Activated naive CD4-positive, alpha-beta T cell (primary cell): ENCODE measurements around the gene CNTN4.
"Not testable (repeated sequence)": the region's sequence is repeated elsewhere in the genome, so short reads cannot be mapped to it uniquely, and the experiment has no call there.

Source experiments
- DNase-seq, 4 experiments: peaks; one replicate each; lab custom pipeline; 2025; lab: John Stamatoyannopoulos, UW

CNTN4 gene

DNA sequence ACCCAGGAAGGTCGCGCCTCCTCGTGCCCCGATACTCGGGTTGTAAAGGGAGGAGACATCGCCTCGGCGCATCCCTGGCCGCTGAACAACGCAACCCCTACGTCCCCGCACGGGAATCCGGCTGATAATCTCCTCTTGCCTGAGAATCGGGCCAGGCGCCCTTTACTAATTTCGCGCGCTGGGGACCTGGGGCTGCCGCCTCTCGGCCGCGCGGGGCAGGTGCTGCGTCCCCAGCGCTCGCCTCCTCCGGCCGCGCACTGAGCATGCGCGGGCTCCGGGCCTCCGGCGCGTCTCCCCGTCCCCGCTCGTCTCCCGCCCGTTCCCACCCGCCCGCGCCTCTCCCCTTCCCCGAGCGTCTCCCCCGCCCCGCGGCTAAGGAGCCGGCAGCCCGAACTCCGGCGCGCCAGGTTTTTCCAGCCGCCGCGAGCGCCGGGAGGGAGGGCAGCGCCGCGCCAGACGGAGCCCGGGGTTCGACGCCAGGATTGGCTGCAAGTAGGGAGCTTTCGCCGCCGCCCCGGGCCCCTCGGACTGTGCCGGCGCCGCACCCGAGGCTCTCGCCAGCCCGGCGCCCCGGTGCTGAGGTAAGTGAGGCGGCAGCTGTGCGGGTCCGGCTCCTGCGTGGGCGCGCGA lies at the start of gene CNTN4:
Gene CNTN4 (plus strand): TSS at position 469 of the 630 bp plus-strand sequence.
- DNase-seq: no peak

DNA sequence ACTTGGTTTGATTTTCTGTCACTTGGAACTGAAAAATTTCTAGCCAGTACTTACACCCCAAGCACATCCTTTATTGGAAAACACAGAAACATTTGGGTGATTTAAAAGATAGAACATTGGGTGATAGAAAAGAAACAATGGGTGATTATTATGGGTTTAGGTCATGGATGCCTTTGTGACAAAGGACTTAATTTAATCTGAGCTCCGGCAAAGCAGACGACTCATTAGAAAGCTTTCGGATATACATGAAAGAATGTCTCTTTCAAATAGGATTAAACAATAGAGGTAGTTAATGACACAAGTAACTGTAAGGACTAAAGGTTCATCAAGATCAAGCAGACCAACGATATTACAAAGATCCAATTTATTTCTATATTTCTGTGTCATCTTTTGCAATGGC lies 37.3 kb upstream of the CNTN4 start:
- DNase-seq: no peak

DNA sequence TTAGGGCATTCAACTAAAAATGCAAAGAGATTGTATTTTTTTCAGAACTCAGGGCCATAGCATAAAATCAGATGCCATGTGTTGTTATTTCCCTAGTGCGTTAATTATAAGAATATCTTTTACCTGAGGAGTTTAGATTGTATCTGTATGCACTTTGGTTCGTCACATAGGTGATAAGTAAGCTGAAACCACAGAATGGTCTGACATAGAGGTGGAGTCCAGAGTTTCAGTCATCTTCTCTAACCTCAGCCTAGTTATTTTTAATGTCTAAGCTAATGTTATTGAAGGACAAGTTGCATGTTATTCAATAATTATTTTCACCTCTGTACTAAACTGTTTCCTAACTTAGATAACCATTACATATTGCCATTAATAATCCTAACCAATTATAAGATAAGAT lies 27.1 kb upstream of the CNTN4 start:
- no peak for DNase-seq

DNA sequence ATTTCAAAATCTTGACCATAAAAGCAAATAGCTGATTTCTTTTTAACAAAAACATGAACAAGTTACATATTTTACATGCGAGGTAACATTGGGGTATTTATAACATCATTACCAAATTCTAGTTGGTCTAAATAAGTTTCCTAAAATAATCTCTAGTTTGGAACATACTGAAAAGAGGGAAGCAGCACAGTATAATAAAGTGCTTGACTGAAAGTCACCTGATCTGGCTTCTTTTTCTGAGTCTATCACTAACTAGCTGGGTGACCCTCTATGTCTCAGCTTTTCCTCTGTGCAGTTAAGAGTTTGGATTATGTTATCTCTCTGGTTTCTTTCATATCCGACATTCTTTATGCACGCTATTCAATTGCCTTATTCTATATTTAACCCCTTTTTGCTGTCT lies 19.8 kb upstream of the CNTN4 start:
- no peak for DNase-seq

DNA sequence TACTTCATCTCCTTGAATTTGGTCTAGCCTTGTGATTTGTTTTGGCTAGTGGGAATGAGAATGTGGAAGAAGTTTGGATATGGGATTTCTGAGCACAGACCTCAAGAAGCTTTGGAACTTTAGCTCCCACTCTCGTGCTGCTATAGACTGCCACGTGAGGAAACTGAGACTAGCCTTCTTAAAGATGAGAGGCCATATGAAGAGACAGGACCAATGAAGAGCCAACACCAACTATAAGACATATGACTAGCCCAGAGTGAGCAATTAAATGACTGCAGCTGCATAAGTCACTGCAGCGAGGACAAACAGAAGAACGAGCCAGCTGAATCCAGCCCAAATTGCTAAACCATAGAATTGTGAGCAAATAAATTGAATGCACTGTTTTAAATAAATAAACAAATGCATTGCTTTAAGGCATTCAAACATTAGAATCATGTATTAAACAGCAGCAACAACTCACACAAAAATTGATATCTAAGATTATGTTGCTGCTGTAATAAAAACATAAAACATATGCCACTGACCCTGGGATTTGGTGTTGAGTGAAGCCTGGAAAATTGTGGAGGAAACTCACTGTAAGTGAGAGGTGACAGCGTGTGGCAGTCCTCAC lies 15.7 kb upstream of the CNTN4 start:
- no peak for DNase-seq

DNA sequence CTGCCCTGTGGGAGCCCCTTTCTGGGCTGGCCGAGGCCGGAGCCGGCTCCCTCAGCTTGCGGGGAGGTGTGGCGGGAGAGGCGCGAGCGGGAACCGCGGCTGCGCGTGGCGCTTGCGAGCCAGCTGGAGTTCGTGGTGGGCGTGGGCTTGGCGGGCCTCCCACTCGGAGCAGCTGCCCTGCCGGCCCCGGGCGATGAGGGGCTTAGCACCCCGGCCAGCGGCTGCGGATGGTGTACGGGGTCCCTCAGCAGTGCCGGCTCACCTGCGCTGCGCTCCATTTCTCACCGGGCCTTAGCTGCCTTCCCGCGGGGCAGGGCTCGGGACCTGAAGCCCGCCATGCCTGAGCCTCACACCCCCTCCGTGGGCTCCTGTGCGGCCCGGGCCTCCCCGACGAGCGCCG lies 15.1 kb upstream of the CNTN4 start:
- DNase-seq: not testable (repeated sequence)

DNA sequence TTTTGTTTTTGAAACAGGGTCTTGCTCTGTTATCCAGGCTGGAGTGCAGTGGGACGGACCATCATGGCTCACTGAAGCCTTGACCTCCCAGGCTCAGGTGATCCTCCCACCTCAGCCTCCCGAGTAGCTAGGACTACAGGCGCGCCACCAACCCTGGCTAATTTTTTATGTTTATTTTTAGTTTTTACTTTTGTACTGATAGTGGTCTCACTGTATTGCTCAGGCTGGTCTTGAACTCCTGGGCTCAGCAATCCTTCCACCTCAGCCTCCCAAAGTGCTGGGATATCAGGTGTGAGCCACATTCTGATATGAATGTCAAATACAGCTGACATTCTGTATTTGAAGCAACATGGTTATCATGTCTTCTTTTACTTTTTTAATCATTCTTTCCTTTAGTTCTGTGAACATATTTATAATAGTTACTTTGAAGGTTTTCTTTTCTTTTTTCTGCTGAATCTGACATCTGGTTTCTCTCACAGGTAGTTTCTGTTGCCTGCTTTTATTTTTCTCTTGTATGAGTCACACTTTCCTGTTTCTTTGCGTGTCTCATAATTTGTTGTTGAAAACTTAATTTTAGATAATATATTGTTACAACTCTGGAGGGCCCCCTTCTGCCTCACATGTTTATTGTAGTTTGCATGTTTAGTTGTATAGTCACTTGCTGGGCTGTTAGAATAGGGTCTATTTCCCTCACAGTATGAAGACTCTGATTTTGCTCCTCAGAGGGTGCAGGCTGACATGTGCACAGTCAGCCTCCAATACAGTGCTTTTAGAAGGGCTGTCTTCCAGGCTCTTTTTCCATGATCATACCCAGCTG lies 8.4 kb upstream of the CNTN4 start:
- no peak for DNase-seq

DNA sequence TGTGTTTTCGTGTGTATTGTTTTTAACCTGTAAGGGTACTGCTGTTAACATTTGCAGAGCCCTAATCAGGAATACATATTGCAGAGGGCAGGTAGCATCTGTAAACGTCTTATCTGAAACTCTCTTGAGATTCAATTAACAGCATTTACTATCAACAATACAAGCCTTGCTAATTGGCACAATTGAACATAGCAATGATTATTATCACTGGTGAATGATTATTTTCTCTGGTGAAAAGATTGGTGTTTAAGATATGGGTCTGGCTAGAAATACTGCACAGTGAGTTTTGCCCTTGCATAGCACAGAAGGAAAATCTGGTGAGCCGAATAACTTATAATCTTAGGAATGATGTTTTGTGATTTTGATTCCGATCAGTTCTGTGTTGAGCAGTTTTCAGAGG lies 5.9 kb upstream of the CNTN4 start:
- no peak for DNase-seq

DNA sequence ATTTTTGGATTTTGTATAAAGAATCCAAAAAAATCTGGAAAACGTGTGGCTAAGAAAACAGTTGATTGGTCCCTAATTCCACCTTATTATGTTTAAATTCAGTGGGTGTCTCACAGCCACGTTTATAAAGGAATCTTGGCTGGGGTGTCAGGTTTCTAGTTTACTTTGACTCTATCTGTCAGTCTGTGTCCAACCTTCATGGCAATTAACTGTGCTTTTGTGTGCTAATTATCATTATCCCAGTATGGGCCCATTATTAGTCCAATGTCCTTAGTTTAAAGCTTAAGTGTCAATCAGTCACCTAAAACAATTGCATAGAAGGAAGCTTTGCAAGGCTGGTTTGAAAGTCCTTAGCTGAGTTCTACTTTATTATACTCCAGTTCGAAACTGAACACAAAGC lies 3.7 kb upstream of the CNTN4 start:
- no peak for DNase-seq

DNA sequence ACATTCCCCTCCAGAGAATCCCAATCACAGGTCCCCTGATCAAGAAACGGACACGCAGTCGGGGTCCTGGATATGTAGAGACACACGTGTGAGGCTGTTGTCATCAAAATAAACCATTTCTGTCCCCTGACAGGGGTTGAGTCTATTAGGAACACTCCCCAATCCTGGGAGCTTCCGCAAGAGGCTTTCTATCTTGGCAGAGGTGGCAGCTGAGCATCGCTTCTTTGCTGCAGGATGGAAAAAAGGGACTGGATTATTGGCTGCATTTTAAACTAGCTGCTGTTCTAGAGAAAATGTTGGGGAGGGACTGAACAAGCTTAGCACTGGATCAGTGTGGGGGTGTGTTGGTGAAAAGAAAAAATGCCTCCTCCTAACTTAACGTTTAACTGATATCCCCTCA lies 2.5 kb upstream of the CNTN4 start:
- no peak for DNase-seq

DNA sequence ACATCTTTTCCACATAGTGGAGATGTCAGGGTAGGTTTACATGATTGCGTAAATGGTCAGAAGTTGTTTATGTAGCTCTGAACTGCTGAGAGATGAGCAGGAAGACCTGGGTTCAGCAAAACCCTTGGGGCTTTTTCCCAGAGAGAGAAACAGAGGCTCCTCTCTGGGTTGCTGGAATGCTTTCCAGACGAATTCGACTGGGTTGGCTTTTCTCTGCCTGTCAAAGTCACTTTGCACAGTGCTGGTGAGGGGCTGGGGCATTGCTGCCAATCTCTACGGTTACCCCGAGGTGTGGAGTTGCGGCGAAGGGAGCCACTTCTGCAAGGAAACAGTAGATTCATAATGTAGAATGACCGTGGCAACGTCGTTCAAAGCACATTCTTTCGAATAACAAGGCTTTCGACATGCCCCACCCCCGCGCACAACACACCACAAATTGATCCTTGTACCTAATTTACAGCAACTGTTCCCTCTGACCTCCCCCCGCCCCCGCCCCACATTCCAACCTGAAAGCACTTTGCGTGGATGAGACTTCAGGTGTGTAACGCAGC lies 950 bp upstream of the CNTN4 start:
- no peak for DNase-seq

DNA sequence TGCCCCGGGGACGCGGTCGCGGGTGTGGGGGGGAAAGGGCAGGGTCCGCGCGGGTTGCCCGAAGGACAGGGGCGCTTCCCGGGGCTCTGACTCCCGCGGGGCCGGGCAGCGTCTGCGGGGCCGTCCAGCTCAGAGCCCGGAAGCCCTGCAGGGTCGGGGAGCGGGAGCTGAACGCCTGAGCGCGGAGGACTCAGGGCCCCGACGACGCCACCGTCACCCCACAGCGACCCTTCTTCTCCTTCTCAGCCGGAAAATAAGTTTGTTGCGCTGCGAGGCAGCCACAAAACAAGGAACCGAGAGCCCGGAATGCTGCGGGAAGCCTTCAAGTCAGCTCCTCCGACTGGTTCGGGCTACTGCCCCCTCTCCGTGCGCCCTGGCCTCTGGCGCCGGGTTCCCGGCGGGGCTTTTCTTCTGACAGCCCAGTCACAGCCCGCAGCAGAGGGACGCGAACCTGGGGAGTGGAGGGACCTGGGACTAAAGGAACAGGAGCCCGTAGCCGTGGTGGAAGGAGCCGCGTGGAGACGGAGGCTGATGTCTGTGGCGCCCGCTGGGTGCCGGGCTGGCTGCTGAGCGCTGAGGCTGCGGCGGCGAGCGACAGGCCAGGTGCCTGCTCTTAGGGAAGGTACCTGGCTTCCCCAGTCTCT lies 484 bp downstream of the CNTN4 start:
- DNase-seq: no peak

DNA sequence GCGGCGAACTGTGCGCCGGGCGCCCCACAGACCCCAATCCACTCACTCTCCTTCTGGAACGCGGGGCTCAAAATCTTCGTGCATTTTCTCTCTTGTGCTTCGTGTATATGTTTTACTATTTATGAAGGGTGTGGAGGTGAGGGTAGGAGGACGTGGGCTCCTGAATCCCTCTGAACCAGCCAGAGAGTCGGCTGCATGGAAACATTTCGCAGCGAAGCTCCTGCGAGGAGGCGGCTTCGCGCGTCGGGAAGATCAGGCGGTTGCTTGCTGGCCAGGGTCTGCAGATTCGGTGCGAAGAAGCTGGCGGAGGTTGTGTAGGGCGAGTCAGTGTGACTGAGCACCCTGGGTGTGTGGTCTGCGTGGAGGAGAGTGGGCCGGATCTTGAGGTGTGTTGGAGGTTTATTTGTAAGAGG lies 1.1 kb downstream of the CNTN4 start:
- no peak for DNase-seq

DNA sequence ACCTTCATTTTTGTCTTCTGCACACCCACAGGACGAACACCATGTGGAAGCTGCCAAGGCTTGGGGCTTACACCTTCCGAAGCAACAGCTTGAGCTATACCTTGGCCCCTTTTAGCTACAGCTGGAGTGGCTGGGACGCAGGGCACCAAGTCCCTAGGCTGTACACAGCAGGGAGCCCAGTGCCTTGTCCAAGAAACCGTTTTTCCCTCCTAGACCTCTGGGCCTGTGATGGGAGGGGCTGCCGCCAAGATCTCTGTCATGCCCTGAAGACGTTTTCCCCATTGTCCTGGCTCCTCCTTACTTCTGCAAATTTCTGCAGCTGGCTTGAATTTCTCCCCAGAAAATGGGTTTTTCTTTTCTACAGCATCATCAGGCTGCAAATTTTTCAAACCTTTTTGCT lies 7.8 kb downstream of the CNTN4 start:
- no peak for DNase-seq

DNA sequence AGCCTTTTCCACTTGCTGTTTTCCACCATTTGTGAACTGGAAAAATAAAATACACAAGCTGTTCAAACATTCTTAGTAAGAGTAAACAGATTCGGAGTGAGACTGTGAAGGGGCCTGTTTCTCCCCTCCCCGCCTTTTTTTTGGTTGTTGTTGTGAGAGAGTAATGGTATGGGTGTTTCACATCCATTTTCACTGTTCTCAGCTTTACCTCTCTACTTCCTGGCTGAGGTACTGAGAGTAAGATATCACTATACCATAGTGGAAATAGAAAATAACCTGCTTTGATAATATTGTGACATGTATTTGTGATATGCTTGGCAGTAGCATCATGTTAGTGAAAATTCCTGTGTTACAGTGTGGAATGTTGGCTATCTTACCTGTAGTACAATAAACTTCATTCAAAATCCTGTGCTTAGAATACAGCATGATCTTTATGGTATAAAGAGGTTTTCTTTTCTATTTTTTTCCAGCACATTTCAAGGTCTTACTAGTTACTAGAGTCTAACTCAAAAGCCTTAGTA lies 12.0 kb downstream of the CNTN4 start:
- no peak for DNase-seq

DNA sequence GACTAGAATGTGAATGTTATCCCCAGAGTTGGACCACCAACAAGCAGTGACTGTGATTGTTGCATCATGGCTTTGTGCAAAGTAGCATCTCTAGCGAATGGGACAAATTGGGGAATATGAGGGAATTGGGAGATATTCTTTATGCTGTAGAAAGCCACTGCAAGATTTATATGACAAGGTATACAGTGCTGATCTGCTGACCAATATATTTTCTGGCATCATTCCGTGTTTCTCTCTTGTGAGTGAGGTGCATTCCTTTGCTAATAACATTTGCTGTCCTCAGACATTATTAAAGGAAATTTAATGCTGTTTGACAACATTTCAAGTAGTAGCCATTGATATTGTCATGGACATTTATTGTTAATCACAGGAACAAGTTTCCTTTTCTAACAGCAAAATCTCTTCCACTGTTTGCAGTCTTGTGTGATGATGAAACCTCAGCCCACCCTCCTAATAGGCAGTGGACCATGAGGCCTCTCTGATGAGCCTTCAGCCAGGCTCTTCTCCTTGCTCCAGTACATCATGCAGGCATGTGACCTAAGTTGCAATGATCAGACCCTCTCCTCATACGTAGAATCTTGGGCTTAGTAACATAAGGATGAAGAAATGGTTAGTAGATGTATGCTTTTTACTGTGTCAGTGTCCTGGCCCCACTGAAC lies 16.1 kb downstream of the CNTN4 start:
- DNase-seq: no peak

DNA sequence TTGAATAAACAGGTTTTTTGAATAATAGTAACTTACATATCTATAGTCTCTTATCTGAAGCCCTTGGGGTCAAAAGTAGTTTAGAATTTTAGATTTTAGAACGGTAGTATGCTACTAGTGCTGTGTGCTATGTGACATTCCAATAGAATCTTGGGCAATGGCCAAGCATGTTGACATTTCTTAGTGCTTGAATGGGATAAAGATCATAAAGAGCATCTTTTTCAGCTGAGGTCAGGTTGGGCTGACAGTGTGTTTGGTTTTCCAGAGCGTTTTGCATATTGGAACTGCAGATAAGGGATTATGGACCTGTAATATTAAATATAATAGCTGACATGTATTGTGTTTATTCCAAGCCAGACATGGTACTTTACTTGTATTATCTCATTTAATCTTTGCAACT lies 32.1 kb downstream of the CNTN4 start:
- no peak for DNase-seq

DNA sequence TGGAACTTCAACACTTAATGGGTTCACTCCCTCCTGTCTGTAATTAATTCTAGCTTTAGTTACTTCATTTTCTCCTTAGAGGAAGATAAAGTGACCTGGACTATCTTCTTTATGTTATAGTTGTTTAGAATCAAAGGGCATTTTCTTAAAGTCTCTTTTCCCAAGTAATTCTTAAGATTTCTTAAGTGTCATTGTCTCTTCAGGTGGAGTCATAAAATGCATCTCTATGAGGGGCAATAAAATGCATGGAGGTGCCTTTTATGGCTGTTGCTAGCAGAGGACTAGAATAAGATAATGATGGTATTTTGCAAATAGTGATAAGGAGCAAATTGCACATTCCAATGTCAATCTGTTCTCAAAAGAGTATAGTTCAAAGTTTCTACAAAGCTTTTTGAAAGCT lies 34.5 kb downstream of the CNTN4 start:
- DNase-seq: no peak

DNA sequence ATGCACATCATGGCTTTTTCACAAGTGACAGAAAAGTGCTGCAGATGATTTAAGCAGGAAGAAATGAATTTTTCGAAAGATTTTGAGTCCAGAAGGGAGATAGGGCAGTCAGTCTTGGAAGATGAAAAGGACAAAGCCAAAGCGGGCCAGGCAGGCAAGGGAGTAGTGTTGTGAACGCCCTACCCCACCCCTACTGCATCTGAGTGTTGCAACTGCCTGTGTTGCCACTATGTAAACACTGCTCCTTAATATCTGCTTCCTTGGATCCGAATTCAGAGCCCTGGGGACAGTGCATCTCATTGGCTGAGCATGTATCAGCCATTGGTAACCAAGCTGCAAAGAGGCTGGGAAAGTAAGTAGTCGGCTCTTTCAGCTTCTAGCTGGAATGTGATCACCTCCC lies 39.0 kb downstream of the CNTN4 start:
- DNase-seq: no peak

DNA sequence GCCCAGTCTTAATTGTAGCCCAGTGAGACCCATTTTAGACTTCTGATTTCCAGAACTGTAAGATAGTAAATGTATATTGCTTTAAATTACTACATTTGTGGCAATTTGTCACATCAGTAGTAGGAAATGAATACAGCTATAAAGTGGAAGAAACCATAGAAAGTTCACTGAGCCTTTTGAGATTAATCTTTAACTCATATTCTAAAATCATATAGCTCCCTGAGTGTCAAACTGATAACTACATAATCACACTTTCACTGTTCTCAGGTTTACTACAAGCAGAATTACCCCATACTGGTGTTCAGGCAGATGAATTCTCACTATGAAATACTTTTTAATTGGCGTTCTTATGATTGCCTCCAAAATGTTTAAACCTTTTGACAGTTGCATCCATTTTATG lies 42.8 kb downstream of the CNTN4 start:
- DNase-seq: no peak

DNA sequence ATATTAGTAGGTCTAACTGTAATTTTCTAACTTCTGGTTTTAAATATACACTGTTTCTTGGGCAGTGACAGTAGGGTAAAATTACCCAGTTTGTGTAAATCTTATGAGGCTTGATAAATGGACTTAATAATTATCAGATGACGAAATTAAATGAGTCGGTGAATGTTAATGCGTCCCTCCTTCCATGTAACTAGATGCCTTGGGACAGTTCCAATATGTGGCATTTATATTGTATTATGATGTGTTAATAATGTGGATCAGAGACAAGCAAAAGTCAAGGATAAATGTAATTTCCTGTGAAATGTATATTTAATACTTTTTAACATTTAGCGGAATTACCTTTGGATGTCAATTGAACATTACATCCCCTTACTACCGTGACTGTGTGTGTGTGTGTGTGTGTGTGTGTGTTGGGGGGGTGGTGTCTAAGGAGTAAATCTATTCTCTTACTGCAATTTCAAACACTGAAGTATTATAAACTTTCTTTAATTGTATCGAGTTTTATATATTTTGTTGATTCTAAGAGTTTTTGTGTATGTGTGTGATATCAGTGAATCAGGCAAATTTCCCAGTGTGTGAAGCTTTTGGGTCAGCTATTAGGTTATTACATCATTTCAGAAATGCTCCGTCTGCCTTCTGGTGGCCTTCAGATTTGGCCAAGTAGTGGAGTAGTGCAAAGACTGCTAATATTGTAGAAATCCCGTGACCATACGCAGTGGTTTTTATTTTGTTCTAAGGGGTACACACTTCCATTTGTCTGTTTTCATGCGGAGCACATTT lies 50.1 kb downstream of the CNTN4 start:
- no peak for DNase-seq
